Upper lobe of left lung (tissue), 4 donors: Measurements from ENCODE around the gene CSTF1.

Source experiments
- CTCF ChIP-seq, 6 experiments: fragments of 450-650 bp in 4 of 6; fragments of 200-600 bp in 2 of 6; sonication (generic) in 2 of 6; IDR thresholded peaks; one replicate each; pipeline ENCODE4 v1.5.1; 2016 to 2019; ENCODE audit warnings: antibody characterized with exemption in 6 of 6
- POLR2A ChIP-seq, 4 donors: fragments of 450-650 bp; IDR thresholded peaks; one replicate each; pipeline ENCODE4 v1.5.1; 2016 to 2017; ENCODE audit warnings: antibody characterized with exemption in 4 of 4, mild to moderate bottlenecking in 2 of 4

GRCh38 chr20:56411759-56412472, 19.5 kb downstream of the CSTF1 start, which contains the start of gene CASS4:
- TF ChIP-seq POLR2A (IDR thresholded peaks at IDR 0.05) (peak in 1 of 4 donors; percentile 55), CTCF (IDR thresholded peaks at IDR 0.05) (peak in 1 of 6 experiments; percentile 22)
